Retinal pigment epithelial cell (primary cell): ENCODE measurements around the gene BAIAP2.

ENCODE experiments used
- DNase-seq: peaks from one replicate; pipeline ENCODE4 v3.0.0-alpha.2; 2010; ENCODE audit warnings: low read depth
- H3K4me3 ChIP-seq: 2 replicates; pipeline ENCODE4 v1.5.1; 2011; ENCODE audit warnings: mild to moderate bottlenecking, low read length, control low read depth, moderate library complexity
- CTCF ChIP-seq: conservative IDR thresholded peaks from 2 replicates; pipeline ENCODE4 v1.5.1; 2011; ENCODE audit warnings: low read depth, low read length, control low read depth, inconsistent platforms

Gene BAIAP2

GRCh38 chr17:81019563-81020442, 15.1 kb upstream of the BAIAP2 start:
- no peak for TF ChIP-seq CTCF
- DNase-seq: no peak
- no peak overlapping the region for H3K4me3 ChIP-seq

DNA sequence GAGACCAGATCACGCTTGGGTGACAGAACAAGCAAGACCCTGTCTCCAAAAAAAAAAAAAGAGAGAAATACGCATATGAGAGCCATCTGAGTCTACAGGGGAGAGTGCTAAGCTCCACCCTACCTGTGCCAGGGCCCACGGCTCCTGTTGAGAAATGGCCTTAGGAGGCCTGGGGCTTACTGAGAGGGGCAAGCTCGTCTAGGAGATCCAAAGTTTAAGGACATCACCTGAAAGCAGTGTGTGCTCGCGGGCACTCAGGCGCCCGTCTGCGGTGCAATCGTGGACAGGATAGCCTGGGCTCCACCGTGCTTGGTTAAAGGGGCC, 14.5 kb upstream of the BAIAP2 start:
- TF ChIP-seq CTCF: no peak
- no peak for DNase-seq
- H3K4me3 ChIP-seq: no peak overlapping the region

DNA sequence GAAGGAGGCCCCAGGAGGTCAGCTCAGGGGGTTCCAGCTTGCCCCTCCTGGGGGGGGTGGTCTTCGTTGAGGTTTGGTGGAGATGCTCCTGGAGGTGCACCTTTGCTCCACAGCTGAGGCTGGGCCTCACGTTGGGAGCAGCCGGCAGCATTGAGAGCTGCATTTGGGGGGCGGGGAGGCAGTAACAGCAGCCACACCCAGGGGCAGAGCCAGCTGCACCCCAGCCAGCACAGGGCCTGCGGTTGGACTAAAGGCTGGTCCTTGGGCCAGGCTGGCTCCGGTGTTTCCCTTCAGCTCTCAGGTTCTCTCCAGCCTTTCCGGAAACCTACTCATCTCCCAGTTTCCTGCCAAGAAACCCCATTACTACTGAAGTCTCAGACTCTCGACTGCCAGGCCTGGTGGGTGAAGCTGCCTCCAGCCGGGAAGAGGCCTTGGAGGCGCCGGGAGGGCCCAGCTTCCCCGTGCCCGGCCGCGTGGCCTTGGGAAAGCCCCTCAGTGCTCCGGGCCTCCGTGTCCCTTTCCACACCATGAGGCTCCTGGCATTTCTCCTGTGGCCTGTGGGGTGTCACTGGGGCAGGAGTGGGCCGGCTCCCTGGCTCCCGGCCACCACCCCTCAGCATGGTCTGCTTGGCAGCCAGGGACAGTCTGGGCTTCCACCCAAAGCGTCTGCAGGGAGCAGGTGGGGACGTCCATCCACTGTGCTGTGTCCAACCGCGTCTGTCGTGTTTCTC, 14.0 kb upstream of the BAIAP2 start:
- no peak for DNase-seq
- H3K4me3 ChIP-seq: no peak overlapping the region
- no peak for TF ChIP-seq CTCF

- H3K4me3 ChIP-seq: no peak overlapping the region
- TF ChIP-seq CTCF: no peak
- DNase-seq: no peak
Measured at GRCh38 chr17:81021531-81022343, 13.2 kb upstream of the BAIAP2 start.

GRCh38 chr17:81022344-81022676, 12.6 kb upstream of the BAIAP2 start:
- TF ChIP-seq CTCF: no peak
- no peak overlapping the region for H3K4me3 ChIP-seq
- no peak for DNase-seq

DNA sequence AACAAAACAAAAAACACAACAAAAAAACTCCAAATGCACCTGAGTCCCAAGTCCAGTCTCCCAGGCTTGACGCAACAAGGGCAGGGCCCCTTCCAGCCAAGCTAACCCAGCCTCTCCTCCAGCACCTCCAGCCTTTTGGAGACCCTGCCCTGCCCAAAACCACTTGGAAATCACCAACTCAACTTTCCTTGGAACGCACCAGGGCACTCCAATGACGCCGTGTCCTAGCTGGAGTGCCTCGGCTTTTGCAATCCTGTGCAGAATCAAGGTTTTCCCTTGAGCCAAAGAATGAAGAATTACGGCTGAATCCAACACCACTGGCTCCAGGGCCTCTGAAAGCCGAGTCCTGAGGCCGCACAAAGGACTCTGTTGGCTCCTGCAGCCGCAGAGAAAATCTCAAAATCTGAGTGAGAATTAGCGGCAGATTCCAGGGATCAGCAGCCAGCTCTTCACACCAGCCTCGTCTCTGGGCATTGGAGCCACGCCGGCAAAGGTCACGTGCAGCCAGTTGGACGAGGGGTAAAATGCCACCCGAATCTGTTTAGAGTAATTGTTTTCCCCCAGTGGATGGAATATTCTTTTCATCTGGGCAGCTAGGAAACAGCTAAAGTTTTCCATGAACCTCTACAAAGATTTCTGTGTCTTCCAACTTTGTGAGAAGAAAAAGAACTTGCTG, 9.7 kb upstream of the BAIAP2 start:
- no peak for TF ChIP-seq CTCF
- DNase-seq: no peak
- no peak overlapping the region for H3K4me3 ChIP-seq
